Activated CD8-positive, alpha-beta memory T cell treated with anti-CD3 and anti-CD28 coated beads, Interleukin-2, amount 10 ng/mL, durations not matched to agents 7 days and 5 days (primary cell): Measurements from ENCODE around the gene ROPN1B. TPM values are rescaled to one million over a fixed set of nuclear protein-coding genes. Genes with fewer than 3 reads are reported as not detected.

Experiments
- ATAC-seq: fragments of 150-1000 bp; cut with Tn5 transposase; one replicate; pipeline ENCODE4 v1.10.0; 2021; ENCODE audit warnings: moderate library complexity
- CTCF ChIA-PET: fragments of 350-600 bp; sonication (Branson Sonifier 250); formaldehyde crosslinking; loops from one replicate; lab custom pipeline; 2021; ENCODE audit warnings: antibody characterized with exemption; lab: Charles Lee
- DNase-seq: peaks from one replicate; pipeline ENCODE4 v3.0.0-alpha.2; 2020
- H3K27ac Mint-ChIP-seq: one replicate; pipeline ENCODE4 v1.8.0; 2021; ENCODE audit warnings: mild to moderate bottlenecking, mixed read lengths
- H3K27me3 Mint-ChIP-seq: one replicate; pipeline ENCODE4 v1.8.0; 2021; ENCODE audit warnings: mixed read lengths
- H3K36me3 Mint-ChIP-seq: one replicate; pipeline ENCODE4 v1.8.0; 2021; ENCODE audit warnings: mild to moderate bottlenecking, mixed read lengths
- H3K4me1 Mint-ChIP-seq: one replicate; pipeline ENCODE4 v1.8.0; 2021; ENCODE audit warnings: mixed read lengths
- H3K4me3 Mint-ChIP-seq: one replicate; pipeline ENCODE4 v1.8.0; 2021; ENCODE audit warnings: mild to moderate bottlenecking, moderate library complexity, mixed read lengths
- H3K9me3 Mint-ChIP-seq: one replicate; pipeline ENCODE4 v1.8.0; 2022; ENCODE audit warnings: low read depth, mixed read lengths
- total RNA-seq, 2 experiments: library from RNA; stranded (reverse); gene quantifications; one replicate each; pipeline ENCODE4 v1.2.3, GENCODE V29; 2021

Gene ROPN1B
- total RNA-seq, 2 experiments from 2014 or later: not detected

- ATAC-seq: no peak
- Mint-ChIP-seq H3K27ac (no peak overlapping the region), H3K36me3 (peaks cover 6% of the 10 kb centered on the region), H3K4me3 (no peak overlapping the region), H3K4me1 (no peaks in the 10 kb centered on the region), H3K9me3 (peaks cover 8% of the 10 kb centered on the region), H3K27me3 (peaks cover 6% of the 10 kb centered on the region)
- CTCF ChIA-PET: no interaction called here
- no peak for DNase-seq
These were observed 34.6 kb downstream of the ROPN1B start for GRCh38 chr3:126003447-126004190.

- no peaks in the 10 kb centered on the region for H3K4me1 Mint-ChIP-seq
- peaks cover 6% of the 10 kb centered on the region for H3K9me3 Mint-ChIP-seq
- no peak for ATAC-seq
- no peak for DNase-seq
- H3K36me3 Mint-ChIP-seq: peaks cover 6% of the 10 kb centered on the region
- CTCF ChIA-PET: no interaction called here
- no peak overlapping the region for H3K27ac Mint-ChIP-seq
- no peak overlapping the region for H3K4me3 Mint-ChIP-seq
- peaks cover 2% of the 10 kb centered on the region for H3K27me3 Mint-ChIP-seq
These were observed 35.2 kb downstream of the ROPN1B start for GRCh38 chr3:126004217-126004616.

- CTCF ChIA-PET: no interaction called here
- Mint-ChIP-seq H3K4me1 (no peaks in the 10 kb centered on the region), H3K4me3 (no peak overlapping the region), H3K36me3 (peaks cover 6% of the 10 kb centered on the region), H3K27me3 (no peaks in the 10 kb centered on the region), H3K27ac (no peak overlapping the region), H3K9me3 (peaks cover 4% of the 10 kb centered on the region)
- DNase-seq: no peak
- no peak for ATAC-seq
These were observed 35.7 kb downstream of the ROPN1B start for GRCh38 chr3:126004692-126005091.

GRCh38 chr3:126005951-126006350 lies 37.0 kb downstream of the ROPN1B start:
- CTCF ChIA-PET: no interaction called here
- ATAC-seq (no peak), DNase-seq (no peak)
- H3K36me3 Mint-ChIP-seq: peaks cover 6% of the 10 kb centered on the region
- H3K27ac Mint-ChIP-seq: no peak overlapping the region
- no peaks in the 10 kb centered on the region for H3K4me1 Mint-ChIP-seq
- H3K4me3 Mint-ChIP-seq: no peak overlapping the region
- no peaks in the 10 kb centered on the region for H3K27me3 Mint-ChIP-seq
- H3K9me3 Mint-ChIP-seq: peaks cover 4% of the 10 kb centered on the region

GRCh38 chr3:126008219-126008618 lies 39.2 kb downstream of the ROPN1B start:
- no peaks in the 10 kb centered on the region for H3K27me3 Mint-ChIP-seq
- DNase-seq: no peak
- no peak for ATAC-seq
- peaks cover 11% of the 10 kb centered on the region for H3K36me3 Mint-ChIP-seq
- no peak overlapping the region for H3K4me3 Mint-ChIP-seq
- no peaks in the 10 kb centered on the region for H3K9me3 Mint-ChIP-seq
- H3K27ac Mint-ChIP-seq: no peak overlapping the region
- CTCF ChIA-PET: no interaction called here
- H3K4me1 Mint-ChIP-seq: no peaks in the 10 kb centered on the region

- no peak for DNase-seq
- no peaks in the 10 kb centered on the region for H3K27me3 Mint-ChIP-seq
- H3K4me1 Mint-ChIP-seq: no peaks in the 10 kb centered on the region
- H3K4me3 Mint-ChIP-seq: no peak overlapping the region
- H3K36me3 Mint-ChIP-seq: peaks cover 12% of the 10 kb centered on the region
- no peaks in the 10 kb centered on the region for H3K9me3 Mint-ChIP-seq
- H3K27ac Mint-ChIP-seq: no peak overlapping the region
- CTCF ChIA-PET: no interaction called here
- ATAC-seq: no peak
These were observed 40.2 kb downstream of the ROPN1B start for GRCh38 chr3:126009181-126009580.

GRCh38 chr3:126013751-126014156 lies 44.8 kb downstream of the ROPN1B start:
- CTCF ChIA-PET: no interaction called here
- DNase-seq: no peak
- Mint-ChIP-seq H3K9me3 (no peaks in the 10 kb centered on the region), H3K36me3 (peaks cover 7% of the 10 kb centered on the region), H3K27ac (no peak overlapping the region), H3K27me3 (no peaks in the 10 kb centered on the region), H3K4me1 (no peaks in the 10 kb centered on the region), H3K4me3 (no peak overlapping the region)
- ATAC-seq: no peak

GRCh38 chr3:126014252-126014651 lies 45.3 kb downstream of the ROPN1B start:
- Mint-ChIP-seq H3K36me3 (peaks cover 6% of the 10 kb centered on the region), H3K27ac (no peak overlapping the region), H3K4me3 (no peak overlapping the region), H3K4me1 (no peaks in the 10 kb centered on the region), H3K9me3 (no peaks in the 10 kb centered on the region), H3K27me3 (no peaks in the 10 kb centered on the region)
- DNase-seq: no peak
- ATAC-seq: no peak
- CTCF ChIA-PET: no interaction called here

- CTCF ChIA-PET: interaction anchor here (0.5 kb wide), 1 partner anchor 1634 kb away, joined by 3 read pairs; no protein-coding TSS in a partner anchor
- no peaks in the 10 kb centered on the region for H3K4me1 Mint-ChIP-seq
- ATAC-seq (no peak), DNase-seq (no peak)
- H3K27ac Mint-ChIP-seq: no peak overlapping the region
- no peak overlapping the region for H3K4me3 Mint-ChIP-seq
- no peaks in the 10 kb centered on the region for H3K27me3 Mint-ChIP-seq
- H3K36me3 Mint-ChIP-seq: peaks cover 6% of the 10 kb centered on the region
- no peaks in the 10 kb centered on the region for H3K9me3 Mint-ChIP-seq
These were observed 46.1 kb downstream of the ROPN1B start for GRCh38 chr3:126015075-126015474.

- DNase-seq: no peak
- no peaks in the 10 kb centered on the region for H3K9me3 Mint-ChIP-seq
- peaks cover 6% of the 10 kb centered on the region for H3K36me3 Mint-ChIP-seq
- no peak overlapping the region for H3K27ac Mint-ChIP-seq
- CTCF ChIA-PET: no interaction called here
- H3K4me1 Mint-ChIP-seq: no peaks in the 10 kb centered on the region
- H3K4me3 Mint-ChIP-seq: no peak overlapping the region
- no peak for ATAC-seq
- H3K27me3 Mint-ChIP-seq: no peaks in the 10 kb centered on the region
These were observed 47.6 kb downstream of the ROPN1B start for GRCh38 chr3:126016616-126017015.

- Mint-ChIP-seq H3K27ac (no peak overlapping the region), H3K4me3 (no peak overlapping the region), H3K9me3 (no peaks in the 10 kb centered on the region), H3K36me3 (peaks cover 3% of the 10 kb centered on the region), H3K27me3 (no peaks in the 10 kb centered on the region), H3K4me1 (no peaks in the 10 kb centered on the region)
- ATAC-seq (no peak), DNase-seq (no peak)
- CTCF ChIA-PET: no interaction called here
These were observed 48.4 kb downstream of the ROPN1B start for GRCh38 chr3:126017362-126017761.

GRCh38 chr3:126018545-126018944 lies 49.6 kb downstream of the ROPN1B start:
- no peak overlapping the region for H3K27ac Mint-ChIP-seq
- no peaks in the 10 kb centered on the region for H3K4me1 Mint-ChIP-seq
- H3K27me3 Mint-ChIP-seq: no peaks in the 10 kb centered on the region
- H3K36me3 Mint-ChIP-seq: peaks cover 1% of the 10 kb centered on the region
- H3K9me3 Mint-ChIP-seq: no peaks in the 10 kb centered on the region
- no peak overlapping the region for H3K4me3 Mint-ChIP-seq
- ATAC-seq (no peak), DNase-seq (no peak)
- CTCF ChIA-PET: no interaction called here

GRCh38 chr3:126018995-126019394 lies 50.0 kb downstream of the ROPN1B start:
- CTCF ChIA-PET: interaction anchor here (1.5 kb wide), 1 partner anchor 17 kb away, joined by 3 read pairs; no protein-coding TSS in a partner anchor

GRCh38 chr3:126019683-126020082 lies 50.7 kb downstream of the ROPN1B start:
- DNase-seq (no peak), ATAC-seq (no peak)
- H3K4me3 Mint-ChIP-seq: no peak overlapping the region
- H3K36me3 Mint-ChIP-seq: no peaks in the 10 kb centered on the region
- no peaks in the 10 kb centered on the region for H3K9me3 Mint-ChIP-seq
- CTCF ChIA-PET: interaction anchor here (1.5 kb wide), 1 partner anchor 17 kb away, joined by 3 read pairs; no protein-coding TSS in a partner anchor
- no peak overlapping the region for H3K27ac Mint-ChIP-seq
- H3K4me1 Mint-ChIP-seq: no peaks in the 10 kb centered on the region
- no peaks in the 10 kb centered on the region for H3K27me3 Mint-ChIP-seq

More at GRCh38 chr3:126018995-126019394, 50.0 kb downstream of the ROPN1B start:
- DNase-seq: no peak
- no peak for ATAC-seq
- Mint-ChIP-seq H3K27ac (no peak overlapping the region), H3K9me3 (no peaks in the 10 kb centered on the region), H3K27me3 (no peaks in the 10 kb centered on the region), H3K36me3 (peaks cover under 1% of the 10 kb centered on the region), H3K4me3 (no peak overlapping the region), H3K4me1 (no peaks in the 10 kb centered on the region)
